ENCODE results near the gene GPR132. TPM values are rescaled to one million over a fixed set of nuclear protein-coding genes. Genes with fewer than 3 reads are reported as not detected.

The GPR132 gene
- total and polyA plus RNA-seq, 12 donors: 0.19 to 4.1 (median 0.82) TPM

GRCh38 chr14:105100910-105101309 is 35.7 kb upstream of the GPR132 start:
- Histone ChIP-seq H3K36me3 (no peaks in the 10 kb centered on the region), H3K4me1 (no peaks in the 10 kb centered on the region), H3K9me3 (peaks cover 0 to 19% (median 0%) of the 10 kb centered on the region in 11 donors), H3K4me3 (no peak overlapping the region), H3K27ac (no peak overlapping the region), H3K27me3 (peaks cover 0 to 29% (median 12%) of the 10 kb centered on the region in 7 donors)
- 90 to 91% methylated on average over 4 of the region's 4 CpGs for WGBS, 2 donors
- ATAC-seq: no peak
- TF ChIP-seq, protein P1, sequence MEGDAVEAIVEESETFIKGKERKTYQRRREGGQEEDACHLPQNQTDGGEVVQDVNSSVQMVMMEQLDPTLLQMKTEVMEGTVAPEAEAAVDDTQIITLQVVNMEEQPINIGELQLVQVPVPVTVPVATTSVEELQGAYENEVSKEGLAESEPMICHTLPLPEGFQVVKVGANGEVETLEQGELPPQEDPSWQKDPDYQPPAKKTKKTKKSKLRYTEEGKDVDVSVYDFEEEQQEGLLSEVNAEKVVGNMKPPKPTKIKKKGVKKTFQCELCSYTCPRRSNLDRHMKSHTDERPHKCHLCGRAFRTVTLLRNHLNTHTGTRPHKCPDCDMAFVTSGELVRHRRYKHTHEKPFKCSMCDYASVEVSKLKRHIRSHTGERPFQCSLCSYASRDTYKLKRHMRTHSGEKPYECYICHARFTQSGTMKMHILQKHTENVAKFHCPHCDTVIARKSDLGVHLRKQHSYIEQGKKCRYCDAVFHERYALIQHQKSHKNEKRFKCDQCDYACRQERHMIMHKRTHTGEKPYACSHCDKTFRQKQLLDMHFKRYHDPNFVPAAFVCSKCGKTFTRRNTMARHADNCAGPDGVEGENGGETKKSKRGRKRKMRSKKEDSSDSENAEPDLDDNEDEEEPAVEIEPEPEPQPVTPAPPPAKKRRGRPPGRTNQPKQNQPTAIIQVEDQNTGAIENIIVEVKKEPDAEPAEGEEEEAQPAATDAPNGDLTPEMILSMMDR (IDR thresholded peaks at IDR 0.05): no peak
- DNase-seq: no peak
- intact Hi-C loops (cut with DNase I): no loop called here

- TF ChIP-seq, protein P1 (IDR thresholded peaks at IDR 0.05): no peak
- Histone ChIP-seq H3K27me3 (peaks cover 0 to 20% (median 12%) of the 10 kb centered on the region in 7 donors), H3K9me3 (peaks cover 0 to 19% (median 0%) of the 10 kb centered on the region in 11 donors), H3K4me3 (no peak overlapping the region), H3K27ac (no peak overlapping the region), H3K4me1 (no peaks in the 10 kb centered on the region), H3K36me3 (no peaks in the 10 kb centered on the region)
- intact Hi-C loops (cut with DNase I): loop anchor here in 3 of 10 donors (10.0 kb wide), 4 partner anchors 65 to 255 kb away; partner anchors contain the start of gene JAG2 (in 1 of the 3)
- ATAC-seq (no peak), DNase-seq (no peak)
- 79 to 85% methylated on average over 6 of the region's 6 CpGs for WGBS, 2 donors
Measured at GRCh38 chr14:105099778-105100177, 34.5 kb upstream of the GPR132 start.

- Histone ChIP-seq H3K4me3 (no peak overlapping the region), H3K27me3 (peaks cover 0 to 16% (median 11%) of the 10 kb centered on the region in 7 donors), H3K27ac (no peak overlapping the region), H3K36me3 (no peaks in the 10 kb centered on the region), H3K4me1 (peaks cover 5 to 12% (median 9%) of the 10 kb centered on the region in 9 donors), H3K9me3 (peaks cover 0 to 10% (median 0%) of the 10 kb centered on the region in 11 donors)
- TF ChIP-seq, protein P1 (IDR thresholded peaks at IDR 0.05): no peak
- no peak for ATAC-seq
- intact Hi-C loops (cut with DNase I): loop anchor here in 3 of 10 donors (10.0 kb wide), 4 partner anchors 66 to 256 kb away; partner anchors contain the start of gene JAG2 (in 1 of the 3)
- no peak for DNase-seq
- WGBS, 2 donors: 86 to 88% methylated on average over 8 of the region's 8 CpGs
Measured at GRCh38 chr14:105098316-105098715, 33.1 kb upstream of the GPR132 start.

DNA sequence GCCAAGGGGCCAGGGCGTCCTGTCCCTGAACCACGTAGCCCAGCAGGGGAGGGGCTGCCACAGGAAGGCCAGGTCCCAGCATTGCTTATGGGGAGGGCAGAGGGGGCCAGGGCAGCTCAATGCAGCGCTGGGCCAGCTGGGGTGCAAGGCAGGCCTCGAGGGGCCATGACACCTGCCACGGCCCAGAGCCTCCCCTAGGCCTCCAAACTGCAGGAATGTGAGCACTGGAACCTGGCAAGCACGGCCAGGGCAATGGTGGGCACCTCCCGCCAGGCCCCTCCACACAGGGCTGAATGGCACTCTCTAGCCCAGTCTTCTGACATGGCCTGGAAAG is 32.5 kb upstream of the GPR132 start:
- WGBS, 2 donors: 89 to 90% methylated on average over 7 of the region's 7 CpGs
- Histone ChIP-seq H3K4me3 (no peak overlapping the region), H3K4me1 (peaks cover 7 to 15% (median 12%) of the 10 kb centered on the region in 9 donors), H3K36me3 (no peaks in the 10 kb centered on the region), H3K27ac (no peak overlapping the region), H3K9me3 (peaks cover 0 to 6% (median 0%) of the 10 kb centered on the region in 11 donors), H3K27me3 (peaks cover 0 to 20% (median 6%) of the 10 kb centered on the region in 7 donors)
- TF ChIP-seq, protein P1 (IDR thresholded peaks at IDR 0.05): no peak
- intact Hi-C loops (cut with DNase I): loop anchor here in 3 of 10 donors (10.0 kb wide), 4 partner anchors 67 to 257 kb away; partner anchors contain the start of gene JAG2 (in 1 of the 3)
- ATAC-seq: no peak
- no peak for DNase-seq

All from heart right ventricle (tissue), 16 donors.